ENCODE results near the gene PRKD1. TPM values are rescaled to one million over a fixed set of nuclear protein-coding genes. Genes with fewer than 3 reads are reported as not detected.

The PRKD1 gene
- total and polyA plus RNA-seq, 10 of the 15 experiments (the other 5 are each of a cell fraction or from before 2014, with no cell fraction given) = 0.02 to 0.56 TPM; not detected in 8

GRCh38 chr14:29953501-29953900, 25.9 kb upstream of the PRKD1 start:
- Histone ChIP-seq H3K4me3 (no peak overlapping the region), H3K4me2 (ENCODE audit: control insufficient read depth, insufficient read depth) (no peak overlapping the region), H3K4me1 (ENCODE audit: control insufficient read depth, insufficient read depth, low read length) (no peaks in the 10 kb centered on the region), H3K36me3 (ENCODE audit: control insufficient read depth in 2 of 2, insufficient read depth in 2 of 2, low read length in 1 of 2) (no peaks in the 10 kb centered on the region), H3K79me2 (ENCODE audit: control insufficient read depth, insufficient read depth, low read length) (no peaks in the 10 kb centered on the region), H2AFZ (ENCODE audit: control insufficient read depth, low read depth, low read length) (no peak overlapping the region), H3K9ac (ENCODE audit: control insufficient read depth, insufficient read depth, low read length) (no peak overlapping the region), H3K9me3 (replicated peaks; ENCODE audit: control insufficient read depth, insufficient read depth, low read length) (no peaks in the 10 kb centered on the region), H3K27ac (ENCODE audit: control insufficient read depth, insufficient read depth) (no peak overlapping the region), H4K20me1 (ENCODE audit: control insufficient read depth, insufficient read depth) (no peaks in the 10 kb centered on the region), H3K27me3 (replicated peaks in 1 of 2; ENCODE audit: control insufficient read depth in 2 of 2, insufficient read depth in 2 of 2, low read length in 1 of 2) (no peaks in the 10 kb centered on the region)
- ATAC-seq (no peak), DNase-seq (ENCODE audit: low read depth, low spot score) (no peak), FAIRE-seq (no peak)
- in situ Hi-C loops (cut with MboI) = no loop called here
- intact Hi-C loops (cut with micrococcal nuclease; ENCODE audit: unreplicated experiment) = no loop called here
- ChIA-PET POLR2A (no interaction called here), RAD21 (ENCODE audit: unreplicated experiment) (interaction anchor here (0.5 kb wide), 1 partner anchor 346 kb away, joined by 4 read pairs; no protein-coding TSS in a partner anchor), CTCF (no interaction called here), SMC1A (ENCODE audit: uncharacterized antibody, unreplicated experiment) (no interaction called here)
- 15% methylated on average over 6 of the region's 6 CpGs for WGBS (ENCODE audit: insufficient coverage, insufficient replicate concordance, low lambda C conversion rate, missing lambda C conversion rate)
- no TSS peak for BruUV-seq (replicated peaks)
- TF ChIP-seq PAX8 (IDR thresholded peaks at IDR 0.05) = no peak
- TF ChIP-seq BCL11A (IDR thresholded peaks at IDR 0.05; ENCODE audit: low read depth, low read length) = no peak
- no peak for TF ChIP-seq NBN (IDR thresholded peaks at IDR 0.05)
- no peak for TF ChIP-seq CBX3 (IDR thresholded peaks at IDR 0.05; ENCODE audit: borderline replicate concordance, low read depth)
- no peak for TF ChIP-seq ZNF274 (IDR thresholded peaks at IDR 0.05; ENCODE audit: insufficient read depth, insufficient read length)
- TF ChIP-seq POU2F2 (IDR thresholded peaks at IDR 0.05; ENCODE audit: borderline replicate concordance, low read depth, low read length) = no peak
- TF ChIP-seq ZZZ3 (IDR thresholded peaks at IDR 0.05; ENCODE audit: control insufficient read depth, insufficient read length, low read depth) = no peak

GRCh38 chr14:29944091-29944490, 16.4 kb upstream of the PRKD1 start:
- no peak overlapping the region for H3K9ac ChIP-seq (ENCODE audit: control insufficient read depth, insufficient read depth, low read length)
- intact Hi-C loops (cut with micrococcal nuclease; ENCODE audit: unreplicated experiment) = no loop called here
- no peaks in the 10 kb centered on the region for H3K27me3 ChIP-seq (replicated peaks in 1 of 2; ENCODE audit: control insufficient read depth in 2 of 2, insufficient read depth in 2 of 2, low read length in 1 of 2)
- TF ChIP-seq RFX5 (IDR thresholded peaks at IDR 0.05; ENCODE audit: low read depth, low read length) (no peak), SRF (IDR thresholded peaks at IDR 0.05; ENCODE audit: low read depth in 2 of 2, low read length in 2 of 2) (no peak), HDGF (IDR thresholded peaks at IDR 0.05) (no peak), SMAD5 (IDR thresholded peaks at IDR 0.05; ENCODE audit: low read depth) (no peak), JUND (IDR thresholded peaks at IDR 0.05; ENCODE audit: low read depth, low read length) (no peak), ATF3 (IDR thresholded peaks at IDR 0.05; ENCODE audit: borderline replicate concordance, extremely low read depth, low read depth, low read length) (no peak), IRF3 (IDR thresholded peaks at IDR 0.05) (no peak), BCLAF1 (IDR thresholded peaks at IDR 0.05) (no peak), SIN3A (IDR thresholded peaks at IDR 0.05; ENCODE audit: low read depth, low read length) (no peak), RUNX3 (IDR thresholded peaks at IDR 0.05; ENCODE audit: low read length) (no peak), SREBF2 (IDR thresholded peaks at IDR 0.05; ENCODE audit: low read length) (no peak), MTA3 (IDR thresholded peaks at IDR 0.05; ENCODE audit: borderline replicate concordance, low read length) (no peak)

More at GRCh38 chr14:29944091-29944490, 16.4 kb upstream of the PRKD1 start:
- Histone ChIP-seq H3K36me3 (ENCODE audit: control insufficient read depth in 2 of 2, insufficient read depth in 2 of 2, low read length in 1 of 2) (no peaks in the 10 kb centered on the region), H3K9me3 (replicated peaks; ENCODE audit: control insufficient read depth, insufficient read depth, low read length) (no peaks in the 10 kb centered on the region), H3K79me2 (ENCODE audit: control insufficient read depth, insufficient read depth, low read length) (no peaks in the 10 kb centered on the region), H3K4me2 (ENCODE audit: control insufficient read depth, insufficient read depth) (no peak overlapping the region), H4K20me1 (ENCODE audit: control insufficient read depth, insufficient read depth) (no peaks in the 10 kb centered on the region), H2AFZ (ENCODE audit: control insufficient read depth, low read depth, low read length) (no peak overlapping the region), H3K4me1 (ENCODE audit: control insufficient read depth, insufficient read depth, low read length) (no peaks in the 10 kb centered on the region), H3K4me3 (no peak overlapping the region), H3K27ac (ENCODE audit: control insufficient read depth, insufficient read depth) (no peak overlapping the region)
- DNase-seq (ENCODE audit: low read depth, low spot score) = no peak
- in situ Hi-C loops (cut with MboI) = no loop called here
- POLR2A ChIA-PET = no interaction called here
- no TSS peak for BruUV-seq (replicated peaks)
- CTCF ChIA-PET = no interaction called here
- SMC1A ChIA-PET (ENCODE audit: uncharacterized antibody, unreplicated experiment) = no interaction called here
- no peak for FAIRE-seq
- no peak for ATAC-seq
- RAD21 ChIA-PET (ENCODE audit: unreplicated experiment) = no interaction called here
